NAMALWA (cell line): ENCODE data around the gene STN1.

ENCODE experiments used
- DNase-seq: peaks from one replicate; pipeline ENCODE4 v3.0.0-alpha.2; 2015; ENCODE audit warnings: low spot score

STN1 gene

DNA sequence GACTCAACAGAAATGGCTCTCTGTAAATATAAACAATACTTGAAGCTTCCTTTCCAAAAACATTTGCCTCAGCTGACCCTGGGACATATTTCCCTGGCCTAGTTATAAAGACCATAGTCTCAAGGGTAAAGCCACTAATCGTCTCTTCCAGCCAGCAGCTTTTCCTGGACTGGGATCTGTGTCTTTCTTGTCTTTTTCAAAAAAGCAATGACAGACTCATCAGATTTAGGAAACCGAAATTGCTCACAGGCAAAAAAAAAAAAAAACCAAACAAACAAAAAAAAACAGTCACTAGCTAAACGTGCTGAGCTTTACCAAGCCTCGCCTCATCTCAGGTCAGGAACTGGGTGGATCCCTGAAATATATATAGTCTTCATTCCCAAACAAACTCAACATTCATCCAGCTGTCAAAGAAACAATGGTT, 23.5 kb downstream of the STN1 start:
- DNase-seq, result no peak

DNA sequence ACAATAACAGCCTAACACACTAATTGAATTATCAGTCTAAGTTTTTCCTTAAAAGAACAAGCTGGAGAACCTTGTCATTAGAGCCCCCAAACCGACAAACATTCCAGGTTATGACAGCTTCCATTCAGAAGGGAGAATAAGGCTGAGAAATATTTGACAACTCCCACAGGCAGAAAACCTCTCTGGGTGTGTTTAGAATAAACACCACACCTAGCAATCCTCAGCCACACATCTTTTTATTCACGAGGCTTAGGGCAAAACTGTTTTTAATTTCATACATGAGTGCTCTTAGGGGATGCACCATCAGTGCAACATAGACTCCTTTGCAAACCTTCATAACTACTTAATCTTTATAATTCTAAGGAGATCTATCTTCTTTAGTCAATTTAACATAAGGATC, 24.2 kb downstream of the STN1 start:
- DNase-seq, result no peak

DNA sequence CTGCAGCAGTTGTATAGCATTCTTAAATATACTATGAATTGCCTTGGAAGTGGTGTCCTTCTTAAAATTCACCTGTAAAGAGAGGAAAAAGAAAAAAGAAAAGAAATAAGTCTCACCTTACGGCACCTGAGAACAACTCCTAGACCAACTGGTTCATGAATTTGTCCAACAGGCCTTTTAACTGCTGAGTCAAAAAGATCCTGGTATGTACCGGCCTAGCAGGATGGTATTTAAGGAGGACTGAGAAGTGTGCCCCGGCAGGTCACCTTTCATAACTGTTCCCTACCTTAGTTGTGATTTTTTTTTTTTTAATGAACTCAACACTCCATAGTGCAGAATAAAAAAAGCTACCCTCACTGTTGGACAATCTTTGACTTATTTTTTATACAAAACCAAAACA, 25.8 kb downstream of the STN1 start:
- DNase-seq, result no peak

DNA sequence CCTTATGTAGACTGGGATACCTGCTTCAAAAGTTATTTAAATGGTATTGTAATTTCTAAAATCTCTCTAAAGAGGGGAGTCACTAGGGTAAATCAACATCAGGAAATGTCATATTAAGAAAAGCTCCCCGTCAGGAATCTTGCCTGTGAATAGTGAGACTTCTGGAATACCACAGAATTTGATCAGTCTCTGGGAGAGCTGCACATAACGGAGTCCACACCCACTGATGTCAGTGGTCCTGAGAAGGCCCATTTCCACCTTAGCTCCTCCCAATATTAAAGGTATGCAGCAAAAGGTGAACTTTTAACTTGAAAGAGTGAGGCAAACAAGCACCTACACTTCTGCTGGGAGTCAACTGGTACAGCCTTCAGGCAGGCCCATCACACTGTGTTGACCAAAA, 27.3 kb downstream of the STN1 start:
- DNase-seq, result no peak

DNA sequence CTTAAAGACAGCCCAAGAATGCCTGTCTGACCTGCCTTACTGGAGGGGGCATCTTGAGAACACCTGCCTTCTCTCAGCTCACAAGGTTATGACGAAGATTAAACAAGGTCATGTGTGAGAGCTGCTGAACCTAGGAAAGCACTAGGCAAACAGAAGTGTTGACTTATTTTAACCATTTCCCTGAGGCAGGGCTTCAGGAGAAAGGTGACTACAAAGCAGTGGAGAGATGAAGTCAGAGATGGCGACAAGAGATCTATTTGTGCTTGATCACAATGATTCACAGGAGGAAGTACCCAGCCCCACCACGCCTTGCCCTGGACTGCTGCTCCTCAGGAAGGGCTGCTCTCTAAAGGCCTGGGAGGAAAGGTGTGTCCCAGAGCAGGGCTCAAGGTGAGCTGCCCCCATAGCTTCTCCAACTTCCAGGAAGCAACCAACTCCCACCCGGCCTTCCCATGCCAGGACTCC, 27.8 kb downstream of the STN1 start:
- no peak for DNase-seq

DNA sequence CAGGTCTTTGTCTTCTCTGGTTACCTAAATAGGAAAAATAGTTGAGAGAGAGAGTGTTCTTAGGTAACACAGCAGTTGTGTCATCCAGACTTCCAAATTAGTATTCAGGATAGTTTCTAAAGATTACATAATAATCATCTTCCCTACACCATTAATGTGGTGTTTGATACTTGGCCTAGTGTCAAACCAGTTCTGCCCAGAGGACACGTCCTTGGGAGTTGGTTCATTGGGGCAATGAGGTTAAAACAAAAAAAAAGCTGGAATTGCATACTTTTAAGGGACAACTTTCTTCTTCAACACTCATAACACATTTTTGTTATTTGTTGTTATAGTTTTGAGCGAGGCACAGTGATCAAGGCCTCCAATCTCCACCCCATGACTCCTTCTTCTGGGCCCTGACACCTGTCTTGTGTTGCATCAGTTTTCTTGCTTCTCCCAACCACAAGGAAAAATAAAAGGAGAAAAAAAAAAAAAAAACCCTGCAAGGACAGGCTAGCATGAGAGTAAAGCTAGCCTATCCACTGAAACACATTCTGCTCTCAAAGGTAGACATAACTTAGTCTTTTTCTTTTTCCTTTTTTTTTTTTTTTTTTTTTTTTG, 28.8 kb downstream of the STN1 start:
- DNase-seq, result no peak

DNA sequence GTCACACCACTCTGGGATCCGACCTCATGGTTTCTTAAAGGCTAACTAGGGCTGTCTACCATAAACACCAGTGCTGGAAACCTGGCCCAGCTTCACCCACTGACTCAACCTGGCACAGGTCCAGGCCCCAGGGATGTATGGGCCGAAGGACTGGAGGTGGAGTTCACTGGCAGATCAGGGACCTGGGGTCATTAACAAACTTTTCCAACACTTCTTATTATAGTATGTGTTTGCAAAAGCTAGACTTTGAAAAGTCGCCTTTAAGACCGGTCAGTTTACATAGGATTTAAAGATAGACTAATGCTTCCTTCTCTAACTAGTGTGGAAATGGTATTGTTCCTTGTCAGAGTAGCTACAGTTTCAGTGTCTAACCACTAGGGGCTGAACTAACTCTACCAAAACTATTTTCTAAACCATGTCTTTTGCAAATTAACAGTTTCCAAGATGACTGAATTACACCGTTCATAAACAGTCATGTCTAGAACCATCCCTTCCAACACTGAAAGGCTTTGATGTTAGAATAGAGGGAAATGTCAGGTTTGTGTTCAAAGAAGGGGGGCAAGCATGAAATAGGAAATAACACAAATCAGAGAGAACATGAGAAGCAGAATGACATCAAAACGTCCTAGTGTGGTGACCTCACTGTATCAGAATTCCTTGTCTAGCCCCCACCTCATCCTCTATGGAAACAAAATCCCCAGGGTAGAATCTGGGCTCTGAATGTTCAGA, 29.7 kb downstream of the STN1 start:
- DNase-seq, result peak; percentile 74

DNA sequence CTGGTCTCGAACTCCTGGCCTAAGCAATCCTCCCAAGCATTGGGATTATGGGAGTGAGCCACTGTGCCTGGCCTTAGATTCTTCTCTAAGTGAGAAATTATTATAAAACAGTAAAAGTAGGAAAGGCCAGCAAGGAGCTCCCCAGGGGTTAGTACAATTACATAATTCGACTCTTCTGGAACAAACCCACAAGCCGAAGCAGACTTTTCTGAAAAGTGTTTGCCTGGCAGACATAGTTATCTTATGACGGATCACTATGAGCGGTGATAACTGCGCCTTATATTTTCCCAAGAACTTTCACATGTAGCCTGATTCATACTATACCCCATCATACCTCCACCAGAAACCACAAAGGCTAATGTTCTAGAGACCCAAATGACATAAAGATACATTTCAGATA, 32.4 kb downstream of the STN1 start:
- DNase-seq, result no peak

DNA sequence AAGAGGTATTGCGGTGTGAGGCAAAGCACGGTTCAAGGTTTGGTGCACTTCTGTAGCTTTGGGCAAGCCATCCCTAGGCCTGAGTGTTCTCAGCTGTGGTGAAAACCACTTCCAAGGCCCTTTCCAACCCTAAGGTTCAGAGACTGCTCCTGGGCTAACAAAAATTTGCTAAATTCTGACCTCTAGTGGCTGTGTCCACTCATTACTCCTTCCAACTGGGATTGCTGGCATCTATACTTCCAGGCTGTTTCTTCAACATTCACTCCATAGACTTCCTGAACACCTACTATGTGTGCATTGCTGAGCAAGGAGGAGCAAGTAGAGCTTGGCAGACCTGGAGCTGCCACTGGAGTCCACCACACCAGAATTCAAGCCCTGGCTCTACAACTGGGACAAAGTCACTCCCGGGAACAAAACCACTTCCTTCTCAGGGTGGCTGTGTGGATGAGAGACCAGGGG, 33.3 kb downstream of the STN1 start:
- DNase-seq, result peak; percentile 62

DNA sequence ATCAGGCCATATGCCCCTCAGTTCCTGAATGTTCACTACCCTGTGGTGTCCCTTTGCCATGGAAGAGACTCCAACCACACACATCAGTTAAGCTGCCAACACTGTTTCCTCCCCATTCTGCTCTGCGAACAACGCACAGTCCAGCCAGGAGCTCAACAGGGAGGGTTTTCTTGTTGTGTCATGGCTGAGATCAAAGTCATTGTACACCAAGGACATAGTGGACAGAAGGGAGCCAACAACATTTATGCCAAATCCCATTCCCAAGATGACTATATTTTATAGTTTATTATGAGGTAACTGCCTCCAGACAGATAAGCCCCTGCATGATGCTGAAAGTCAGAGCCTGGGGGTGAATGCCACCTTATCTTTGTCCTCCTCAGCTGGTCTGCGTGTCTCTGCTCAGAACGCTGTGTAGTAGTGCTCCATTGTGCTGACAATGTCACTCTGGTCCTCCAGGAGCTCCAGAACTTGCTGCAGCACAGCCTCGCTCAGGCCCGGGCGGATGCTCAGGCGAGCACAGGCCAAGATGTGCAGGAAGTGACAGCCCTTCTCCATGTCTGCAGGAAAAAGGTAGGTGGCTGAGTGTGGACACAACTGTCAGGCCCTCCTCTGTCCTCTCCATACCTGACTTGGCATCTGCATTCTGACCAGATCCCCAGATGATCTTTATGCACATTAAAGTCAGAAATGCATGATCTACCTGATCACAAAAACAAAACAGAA, 35.5 kb downstream of the STN1 start:
- no peak for DNase-seq

DNA sequence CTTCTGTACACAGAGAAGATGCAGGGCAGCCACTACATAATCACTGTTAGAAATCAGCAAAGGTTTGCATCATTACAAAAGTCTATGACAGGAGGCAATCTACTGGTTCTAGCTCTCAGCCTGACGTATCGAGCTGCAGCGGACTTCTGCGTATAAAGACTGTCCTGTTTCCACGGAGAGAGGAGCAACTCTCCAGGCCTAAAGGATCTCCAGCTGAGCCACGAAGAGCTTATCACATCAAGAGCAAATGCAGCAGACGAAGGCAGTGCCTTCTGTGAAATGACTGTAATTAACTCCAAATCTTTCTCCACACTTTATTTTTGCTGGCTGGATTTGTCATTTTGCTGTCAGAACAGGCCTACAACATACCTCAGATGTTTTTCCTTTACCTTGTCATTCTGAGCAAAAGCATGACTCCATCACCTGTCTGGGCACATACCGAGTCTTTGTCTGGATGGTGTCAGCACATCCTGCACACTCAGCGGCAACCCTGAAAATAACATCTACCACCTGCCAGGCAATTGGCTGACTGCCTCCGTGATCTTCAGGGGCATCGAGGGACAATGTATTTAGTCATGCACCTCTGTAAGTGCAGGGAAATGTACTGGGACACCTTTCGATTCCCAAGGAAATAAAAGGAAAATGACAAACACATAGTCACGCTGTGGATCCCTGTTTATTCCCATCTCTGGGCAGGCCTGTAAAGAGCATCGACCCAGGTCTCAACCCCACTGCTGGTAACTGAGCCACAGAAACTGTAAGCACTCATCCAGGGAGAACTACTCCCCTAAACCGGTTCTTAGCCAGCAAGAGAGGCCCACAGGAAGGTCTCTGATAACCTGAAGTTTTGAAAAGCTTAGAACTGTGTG, 36.3 kb downstream of the STN1 start:
- DNase-seq, result no peak

DNA sequence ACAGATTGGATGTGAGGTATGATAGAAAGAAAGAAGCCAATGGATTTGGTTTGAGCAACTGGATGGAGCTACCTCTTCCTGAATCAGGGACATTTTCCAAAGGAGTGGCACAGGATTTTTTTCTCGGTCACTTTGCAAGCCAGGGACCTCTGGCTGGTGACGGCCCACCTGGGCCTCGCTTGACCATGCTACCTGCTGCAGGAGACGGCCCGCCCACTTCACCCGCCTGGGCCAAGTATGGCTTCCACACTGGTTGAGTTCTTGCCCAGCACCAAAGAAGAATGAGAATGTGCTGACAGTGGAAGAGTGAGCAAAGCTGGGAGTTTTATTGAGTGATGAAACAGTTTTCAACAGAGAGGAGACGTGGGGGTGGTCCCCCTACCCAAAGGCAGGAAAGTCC, 38.2 kb downstream of the STN1 start:
- no peak for DNase-seq

DNA sequence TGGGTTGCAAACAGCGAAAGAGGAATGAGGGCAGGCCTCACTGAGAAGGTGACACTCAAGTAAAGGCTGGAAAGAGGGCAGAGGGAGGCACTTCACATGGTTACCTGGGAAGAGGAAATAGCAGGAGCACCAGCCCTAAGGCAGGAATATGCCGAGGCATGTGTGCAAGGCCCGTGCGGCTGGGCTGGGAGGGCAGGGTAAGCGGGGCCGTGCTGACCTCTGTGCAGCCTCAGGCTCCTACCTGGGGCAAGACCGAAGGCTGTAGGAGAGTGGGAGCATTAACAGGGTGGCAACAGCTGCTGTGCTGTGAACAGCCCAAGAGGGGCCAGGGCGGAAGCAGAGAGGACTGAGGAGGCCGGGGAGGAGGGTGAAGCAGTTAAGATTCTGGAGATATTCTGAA, 38.6 kb downstream of the STN1 start:
- no peak for DNase-seq

DNA sequence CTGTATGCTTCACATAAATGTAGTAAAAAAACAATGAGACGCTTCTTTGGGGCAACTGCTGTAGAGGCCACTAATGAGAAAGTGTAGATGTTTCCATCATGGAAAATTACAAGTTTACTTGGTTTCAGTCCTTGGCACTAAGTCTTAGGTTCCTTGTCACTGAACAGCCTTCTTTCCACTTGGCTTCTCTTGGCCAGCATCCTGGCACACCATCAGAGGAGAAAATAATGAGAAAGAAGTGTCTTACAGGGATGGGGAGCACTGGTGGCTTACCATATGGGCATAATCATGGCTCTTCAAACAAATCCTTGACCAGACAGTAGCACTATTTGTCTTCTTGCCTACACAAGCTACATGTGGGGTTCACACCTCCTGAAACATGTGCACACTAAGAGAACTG, 40.1 kb downstream of the STN1 start:
- DNase-seq, result no peak

DNA sequence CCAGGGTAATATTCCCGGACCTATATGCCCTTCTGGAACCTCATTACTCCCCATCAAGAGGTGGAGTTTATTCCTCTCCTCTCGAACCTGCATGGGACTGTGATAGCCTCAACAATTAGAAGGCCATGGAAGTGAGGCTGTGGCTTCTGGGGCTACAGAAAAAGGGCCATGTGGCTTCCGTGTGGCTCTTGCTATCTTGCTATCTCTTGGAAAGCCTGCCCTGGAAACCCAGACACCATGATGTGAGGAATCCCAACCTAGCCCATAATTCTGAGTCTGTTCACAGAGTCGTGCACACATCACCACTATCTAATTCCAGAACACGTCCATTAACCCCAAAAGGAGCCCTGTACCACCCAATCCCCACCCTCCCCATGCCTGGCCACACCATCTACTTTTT, 41.8 kb downstream of the STN1 start:
- DNase-seq, result no peak

DNA sequence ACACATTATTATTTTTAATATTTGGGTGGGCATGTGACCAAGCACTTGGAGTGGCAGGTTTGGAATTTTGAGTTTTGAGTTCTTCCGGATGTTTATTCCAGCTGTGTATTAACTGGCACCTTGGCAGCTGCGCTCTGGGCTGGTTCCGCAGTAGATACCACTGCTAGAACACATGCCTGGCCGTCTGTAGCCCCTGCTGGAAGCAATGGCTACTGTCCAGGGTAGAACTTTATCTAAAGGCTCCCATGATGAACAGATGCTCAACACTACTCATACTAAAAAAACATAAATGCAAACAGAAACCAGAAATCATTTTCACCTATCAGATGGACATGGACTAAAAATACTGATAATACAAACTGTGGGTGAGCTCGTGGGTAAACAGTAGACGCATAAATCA, 43.3 kb downstream of the STN1 start:
- no peak for DNase-seq

DNA sequence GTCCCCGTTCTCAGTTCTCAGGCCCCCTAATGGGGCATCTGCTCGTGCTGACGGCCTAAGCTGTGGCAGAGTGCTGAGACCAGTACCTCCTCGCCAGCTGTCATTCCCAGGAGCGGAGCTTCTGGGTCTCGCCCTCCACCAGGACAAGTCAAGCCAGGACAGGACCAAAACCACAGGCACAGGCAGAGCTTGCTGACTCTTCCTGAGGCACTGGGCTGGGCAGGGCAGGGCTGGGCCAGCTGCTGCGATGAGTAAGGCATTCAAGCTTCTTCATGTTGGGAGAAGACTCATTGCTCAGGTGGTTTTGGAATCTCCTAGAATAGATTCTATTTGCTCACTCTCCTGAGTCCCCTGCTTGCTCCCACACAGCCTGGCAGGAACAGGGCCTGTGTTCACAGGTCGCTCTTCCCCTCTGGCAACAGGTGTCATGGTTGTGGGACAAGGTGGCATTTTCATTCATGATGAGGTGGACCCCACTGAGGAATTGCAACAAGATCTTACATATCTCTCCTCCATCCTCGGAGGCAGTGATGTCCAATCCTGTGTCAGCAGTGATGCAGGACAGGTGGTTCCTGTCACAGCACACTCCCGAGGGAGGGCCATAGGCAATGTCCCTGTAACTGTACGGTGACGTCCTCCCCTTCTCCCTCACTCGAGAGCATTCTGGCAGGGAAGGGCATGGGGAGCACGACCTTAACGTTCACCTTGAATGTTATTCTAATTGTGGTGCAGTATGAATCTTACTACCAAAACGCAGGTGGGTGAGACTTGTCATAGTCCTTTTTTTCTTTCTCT, 45.6 kb downstream of the STN1 start:
- no peak for DNase-seq

DNA sequence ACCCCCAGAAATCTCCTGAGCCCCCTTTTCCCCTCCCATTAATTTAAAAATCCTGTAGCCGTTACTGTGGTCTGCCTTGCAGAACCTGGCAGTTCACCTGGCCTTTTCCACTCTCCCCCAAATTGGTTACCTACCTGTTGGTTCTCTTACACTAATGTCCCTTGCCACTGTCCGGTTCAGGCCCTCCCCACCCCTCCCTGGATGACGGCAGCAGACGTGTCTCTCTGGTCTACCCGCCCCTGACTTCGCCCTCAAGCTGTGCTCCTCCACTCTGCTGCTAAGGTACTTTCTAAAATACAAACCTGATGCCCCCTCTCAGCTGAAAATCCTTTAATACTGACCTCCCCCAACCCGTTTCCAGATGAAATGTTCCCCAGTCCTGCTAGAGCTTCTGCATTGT, 47.0 kb downstream of the STN1 start:
- no peak for DNase-seq

DNA sequence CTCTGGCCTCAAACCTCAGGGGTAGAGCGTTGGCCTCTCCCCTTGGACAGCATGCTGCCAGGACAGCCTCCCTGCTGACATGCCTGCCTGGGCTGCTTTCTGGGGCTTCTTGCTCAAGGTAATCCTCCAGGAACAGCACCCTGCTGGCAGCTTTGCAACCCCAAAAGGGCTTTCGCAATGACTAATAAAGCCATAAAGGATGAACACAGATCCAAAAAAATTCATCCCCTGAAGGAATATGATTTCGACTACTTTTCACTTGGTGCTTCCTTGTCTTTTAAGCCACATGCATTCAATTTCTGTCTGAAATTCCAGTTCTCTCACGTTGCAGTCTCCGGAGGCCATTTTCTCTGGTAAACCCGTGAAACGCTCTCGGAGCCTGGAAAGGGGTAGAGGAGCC, 47.5 kb downstream of the STN1 start:
- DNase-seq, result no peak

DNA sequence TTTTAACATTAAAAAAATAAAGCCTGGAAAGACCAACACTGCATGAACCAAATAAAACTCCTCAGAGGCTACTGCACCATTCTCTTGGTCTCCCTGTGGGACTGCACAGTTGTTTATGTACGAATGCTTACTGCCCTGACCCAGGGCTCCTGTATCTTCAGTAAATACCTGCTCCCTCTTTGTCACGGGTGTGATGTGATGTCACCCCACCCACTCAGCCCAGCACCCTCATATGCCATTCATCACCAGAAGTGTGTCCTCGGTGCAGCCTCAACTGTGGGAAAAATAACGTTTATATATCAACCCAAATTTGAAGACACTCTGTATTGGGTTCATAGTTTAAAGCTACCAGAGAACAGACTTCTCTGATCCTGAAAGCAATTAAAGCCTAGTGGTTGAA, 48.6 kb downstream of the STN1 start:
- DNase-seq, result no peak

DNA sequence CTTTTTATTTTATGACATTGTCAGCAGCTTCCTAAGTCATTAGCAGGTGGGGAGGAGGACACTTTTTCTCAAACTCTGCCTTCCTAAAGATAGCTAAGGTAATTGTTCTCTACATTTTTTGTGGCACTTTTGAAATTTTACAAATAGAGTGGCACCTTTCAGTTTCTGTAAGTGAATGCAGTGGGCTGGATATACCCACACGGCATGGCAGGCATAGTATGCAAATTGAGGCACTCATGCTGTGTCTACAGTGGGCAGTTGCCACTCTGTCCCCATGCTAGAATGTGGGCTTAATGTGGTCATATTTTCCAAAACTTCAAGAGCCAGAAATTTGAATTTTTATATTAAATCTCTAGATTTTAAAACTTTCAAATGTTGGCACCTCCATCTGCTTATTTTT, 49.8 kb downstream of the STN1 start:
- no peak for DNase-seq

DNA sequence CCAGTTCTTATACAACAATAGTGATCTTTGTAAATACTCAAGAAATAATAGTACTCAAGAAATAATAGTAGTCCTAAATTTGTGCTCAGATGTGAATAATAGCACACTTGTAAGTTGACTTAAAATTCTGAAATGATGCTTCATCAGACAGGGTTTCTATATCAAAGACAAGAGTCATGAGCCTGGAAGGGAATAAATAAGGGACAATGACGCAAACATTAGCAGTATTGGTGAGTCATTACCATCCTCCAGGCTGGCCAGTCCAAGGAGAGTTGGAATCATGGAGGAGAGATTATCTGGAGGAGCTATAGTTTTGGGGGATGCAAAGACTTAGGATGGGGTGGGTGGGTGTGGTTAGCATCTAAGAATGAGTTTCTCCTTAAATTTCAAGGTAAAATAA, 56.5 kb downstream of the STN1 start:
- no peak for DNase-seq
